ENCODE results near the gene ECE1.

DNA sequence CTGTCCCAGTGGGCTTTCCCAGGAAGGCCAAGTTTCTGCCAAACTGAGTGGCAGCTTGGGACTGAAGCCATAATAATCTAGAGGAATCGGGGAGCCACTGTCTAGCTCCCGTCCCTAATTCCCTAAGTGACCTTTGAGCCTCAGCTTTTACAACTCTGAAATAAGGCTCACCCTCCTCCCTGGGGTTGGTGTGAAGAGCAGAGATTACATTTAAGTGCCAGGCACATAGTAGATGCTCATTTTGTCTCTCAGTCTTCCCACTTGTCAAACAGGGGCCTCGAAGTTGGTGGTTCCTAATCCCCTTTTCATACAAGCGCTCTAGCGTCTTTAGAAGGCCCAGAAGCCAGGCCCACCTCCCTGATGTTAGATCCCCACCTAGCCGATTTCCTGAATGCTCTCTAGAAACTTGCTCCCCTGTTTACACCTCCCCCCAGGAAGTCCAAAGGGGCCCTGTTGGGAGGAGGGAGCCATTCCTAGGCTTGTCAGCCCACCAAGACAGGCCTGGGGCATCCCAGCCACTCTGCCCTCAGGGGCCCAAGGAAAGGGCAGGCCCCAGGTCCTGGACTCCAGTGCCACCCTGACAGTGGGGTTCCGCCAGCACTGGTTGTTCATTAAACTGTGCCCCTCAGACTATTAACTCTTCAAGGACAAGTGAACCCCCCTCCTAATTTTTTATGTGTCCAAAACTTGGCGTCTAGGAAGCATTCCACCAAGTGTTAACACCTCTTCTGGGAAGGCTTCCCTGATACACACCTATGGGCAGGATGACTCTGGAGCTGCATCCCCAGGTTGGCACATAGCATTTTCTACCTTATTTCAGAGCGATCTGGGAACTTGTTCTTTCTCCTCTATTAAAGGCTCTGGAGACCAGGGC is 49.3 kb upstream of the ECE1 start:
- TF ChIP-seq POLR2A (IDR thresholded peaks at IDR 0.05; ENCODE audit: low read depth, low read length) (no peak), JUN (IDR thresholded peaks at IDR 0.05; ENCODE audit: borderline replicate concordance, insufficient read depth, insufficient read length, low read depth) (no peak), POLR2AphosphoS5 (IDR thresholded peaks at IDR 0.05; ENCODE audit: insufficient read depth, low read depth, low read length) (no peak)
- TF ChIP-seq, protein P1, sequence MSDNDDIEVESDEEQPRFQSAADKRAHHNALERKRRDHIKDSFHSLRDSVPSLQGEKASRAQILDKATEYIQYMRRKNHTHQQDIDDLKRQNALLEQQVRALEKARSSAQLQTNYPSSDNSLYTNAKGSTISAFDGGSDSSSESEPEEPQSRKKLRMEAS (IDR thresholded peaks at IDR 0.05; ENCODE audit: insufficient read depth, insufficient read length) = no peak
- TF ChIP-seq, protein P2, sequence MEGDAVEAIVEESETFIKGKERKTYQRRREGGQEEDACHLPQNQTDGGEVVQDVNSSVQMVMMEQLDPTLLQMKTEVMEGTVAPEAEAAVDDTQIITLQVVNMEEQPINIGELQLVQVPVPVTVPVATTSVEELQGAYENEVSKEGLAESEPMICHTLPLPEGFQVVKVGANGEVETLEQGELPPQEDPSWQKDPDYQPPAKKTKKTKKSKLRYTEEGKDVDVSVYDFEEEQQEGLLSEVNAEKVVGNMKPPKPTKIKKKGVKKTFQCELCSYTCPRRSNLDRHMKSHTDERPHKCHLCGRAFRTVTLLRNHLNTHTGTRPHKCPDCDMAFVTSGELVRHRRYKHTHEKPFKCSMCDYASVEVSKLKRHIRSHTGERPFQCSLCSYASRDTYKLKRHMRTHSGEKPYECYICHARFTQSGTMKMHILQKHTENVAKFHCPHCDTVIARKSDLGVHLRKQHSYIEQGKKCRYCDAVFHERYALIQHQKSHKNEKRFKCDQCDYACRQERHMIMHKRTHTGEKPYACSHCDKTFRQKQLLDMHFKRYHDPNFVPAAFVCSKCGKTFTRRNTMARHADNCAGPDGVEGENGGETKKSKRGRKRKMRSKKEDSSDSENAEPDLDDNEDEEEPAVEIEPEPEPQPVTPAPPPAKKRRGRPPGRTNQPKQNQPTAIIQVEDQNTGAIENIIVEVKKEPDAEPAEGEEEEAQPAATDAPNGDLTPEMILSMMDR (IDR thresholded peaks at IDR 0.05; ENCODE audit: extremely low read depth in 1 of 2, insufficient read depth in 1 of 2, low read depth in 1 of 2, low read length in 2 of 2) = no peak
